ENCODE measurements around the gene TBC1D16.

DNA sequence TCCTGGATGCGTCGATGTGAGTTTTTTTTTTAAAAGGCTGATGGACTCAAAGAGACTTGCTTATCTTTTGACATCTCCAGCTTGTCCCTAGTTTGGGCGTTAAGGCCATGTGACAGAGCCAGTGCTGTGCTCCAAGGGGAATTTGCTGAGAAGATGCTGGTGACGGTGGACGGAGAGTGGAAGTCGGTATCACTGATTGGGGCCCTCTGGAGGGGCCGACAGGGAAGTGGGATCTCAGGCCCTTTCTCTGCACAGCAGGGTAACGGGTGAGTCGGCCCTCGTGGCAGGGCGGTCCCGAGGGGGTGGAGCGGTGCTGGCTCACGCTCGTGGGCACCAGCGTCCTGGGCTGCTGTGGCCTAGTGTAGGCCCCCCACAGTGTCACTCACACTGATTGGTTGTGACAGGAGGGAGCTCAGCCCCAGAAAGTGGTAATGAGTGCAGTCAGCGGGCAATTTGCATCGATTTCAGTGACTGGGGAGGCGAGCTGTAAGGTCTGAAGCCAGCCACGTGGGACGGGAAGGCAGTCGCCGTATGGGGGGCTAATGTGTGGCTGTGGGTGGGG is 91.3 kb downstream of the TBC1D16 start:
- TF ChIP-seq CTCF (IDR thresholded peaks at IDR 0.05; ENCODE audit: borderline replicate concordance, extremely low read depth, low read length, poor library complexity, severe bottlenecking), result no peak
- no peak for TF ChIP-seq EZH2 (IDR thresholded peaks at IDR 0.05; ENCODE audit: borderline replicate concordance, low read depth, low read length, severe bottlenecking)
